SW 1271 (cell line): ENCODE measurements around the gene CRYBG1.

Experiments used
- DNase-seq, 2 experiments: peaks; one replicate each; lab custom pipeline; 2025; lab: John Stamatoyannopoulos, UW

Gene CRYBG1, protein sequence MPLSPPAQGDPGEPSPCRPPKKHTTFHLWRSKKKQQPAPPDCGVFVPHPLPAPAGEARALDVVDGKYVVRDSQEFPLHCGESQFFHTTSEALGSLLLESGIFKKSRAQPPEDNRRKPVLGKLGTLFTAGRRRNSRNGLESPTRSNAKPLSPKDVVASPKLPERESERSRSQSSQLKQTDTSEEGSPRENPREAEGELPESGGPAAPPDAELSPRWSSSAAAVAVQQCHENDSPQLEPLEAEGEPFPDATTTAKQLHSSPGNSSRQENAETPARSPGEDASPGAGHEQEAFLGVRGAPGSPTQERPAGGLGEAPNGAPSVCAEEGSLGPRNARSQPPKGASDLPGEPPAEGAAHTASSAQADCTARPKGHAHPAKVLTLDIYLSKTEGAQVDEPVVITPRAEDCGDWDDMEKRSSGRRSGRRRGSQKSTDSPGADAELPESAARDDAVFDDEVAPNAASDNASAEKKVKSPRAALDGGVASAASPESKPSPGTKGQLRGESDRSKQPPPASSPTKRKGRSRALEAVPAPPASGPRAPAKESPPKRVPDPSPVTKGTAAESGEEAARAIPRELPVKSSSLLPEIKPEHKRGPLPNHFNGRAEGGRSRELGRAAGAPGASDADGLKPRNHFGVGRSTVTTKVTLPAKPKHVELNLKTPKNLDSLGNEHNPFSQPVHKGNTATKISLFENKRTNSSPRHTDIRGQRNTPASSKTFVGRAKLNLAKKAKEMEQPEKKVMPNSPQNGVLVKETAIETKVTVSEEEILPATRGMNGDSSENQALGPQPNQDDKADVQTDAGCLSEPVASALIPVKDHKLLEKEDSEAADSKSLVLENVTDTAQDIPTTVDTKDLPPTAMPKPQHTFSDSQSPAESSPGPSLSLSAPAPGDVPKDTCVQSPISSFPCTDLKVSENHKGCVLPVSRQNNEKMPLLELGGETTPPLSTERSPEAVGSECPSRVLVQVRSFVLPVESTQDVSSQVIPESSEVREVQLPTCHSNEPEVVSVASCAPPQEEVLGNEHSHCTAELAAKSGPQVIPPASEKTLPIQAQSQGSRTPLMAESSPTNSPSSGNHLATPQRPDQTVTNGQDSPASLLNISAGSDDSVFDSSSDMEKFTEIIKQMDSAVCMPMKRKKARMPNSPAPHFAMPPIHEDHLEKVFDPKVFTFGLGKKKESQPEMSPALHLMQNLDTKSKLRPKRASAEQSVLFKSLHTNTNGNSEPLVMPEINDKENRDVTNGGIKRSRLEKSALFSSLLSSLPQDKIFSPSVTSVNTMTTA (N-terminal part only)

DNA sequence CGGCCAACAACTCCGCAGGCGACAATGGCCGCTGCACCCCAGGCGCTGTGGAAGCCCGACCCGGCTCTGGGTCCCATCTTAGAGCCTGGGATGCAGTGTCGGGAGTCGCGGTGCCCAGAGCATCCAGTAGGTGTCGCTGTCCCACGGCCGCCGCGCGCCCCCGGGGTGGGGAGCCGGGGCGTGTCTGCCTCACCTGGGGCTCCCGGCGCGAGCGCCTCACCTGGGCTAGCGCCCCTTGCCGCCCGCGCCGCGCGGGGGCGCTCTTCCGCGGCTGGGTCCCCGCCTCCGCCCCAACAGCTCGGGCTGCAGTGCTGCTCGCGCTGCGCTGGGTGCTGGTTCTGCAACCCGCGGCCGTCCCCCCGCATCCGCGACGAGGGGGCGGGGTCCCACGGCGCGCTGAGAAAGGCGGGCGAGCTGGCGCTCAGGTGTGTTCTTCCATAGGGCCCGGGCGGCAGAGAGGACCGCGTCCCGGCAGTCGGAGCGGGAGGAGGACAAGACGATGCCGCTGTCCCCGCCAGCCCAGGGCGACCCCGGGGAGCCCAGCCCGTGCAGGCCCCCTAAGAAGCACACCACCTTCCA, at the start of gene CRYBG1:
TSS of gene CRYBG1 (plus strand) at position 308 of the 579 bp plus-strand sequence. CDS start at position 500, 192 bp downstream.
- DNase-seq, result peak; percentile 4 to 21

DNA sequence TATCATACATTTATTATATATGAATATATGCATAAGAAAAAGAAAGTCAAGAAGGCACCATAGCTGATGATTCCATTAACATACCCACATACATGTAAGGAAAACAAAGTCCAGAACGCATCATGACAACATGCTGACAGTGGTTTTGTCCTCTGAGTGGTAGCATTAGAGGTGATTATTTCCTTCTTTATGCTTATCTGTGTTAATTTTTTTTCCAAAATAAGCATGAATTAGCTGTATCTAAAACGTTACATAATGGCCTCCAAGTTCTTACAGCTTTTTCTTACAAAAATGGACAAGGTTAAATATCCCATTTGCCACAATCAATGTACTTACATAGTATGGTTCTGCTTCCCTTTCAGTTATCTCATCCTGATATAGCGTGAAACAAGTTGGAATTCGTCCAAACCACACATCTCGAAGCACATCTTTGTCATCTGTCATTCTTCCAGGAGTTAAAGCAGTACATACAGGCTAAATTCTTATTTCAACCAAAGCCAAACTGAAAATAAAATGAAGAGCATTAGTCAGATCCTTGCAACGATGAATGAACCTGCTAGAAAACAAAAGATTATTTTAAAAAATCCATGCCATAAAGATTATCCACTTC, 44.6 kb upstream of the CRYBG1 start:
- DNase-seq, result no peak

DNA sequence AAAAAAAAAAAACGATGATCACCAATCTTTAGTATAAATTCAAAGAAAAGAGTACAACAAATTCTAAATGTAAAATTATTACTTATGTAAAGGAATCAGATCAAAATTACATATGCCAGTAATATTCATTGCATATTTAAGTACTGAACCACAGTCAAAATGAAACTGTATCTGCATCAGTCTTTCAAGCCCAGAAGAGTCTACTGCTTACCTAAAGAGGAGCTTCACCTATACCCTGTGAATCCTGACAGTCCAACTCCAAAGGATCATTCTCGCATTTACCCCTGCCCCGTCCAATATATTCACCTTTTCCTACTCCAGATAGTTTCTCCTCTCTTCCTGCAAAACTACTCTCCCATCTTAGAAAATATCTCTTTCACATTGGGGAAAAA, 44.1 kb upstream of the CRYBG1 start:
- DNase-seq, result no peak

DNA sequence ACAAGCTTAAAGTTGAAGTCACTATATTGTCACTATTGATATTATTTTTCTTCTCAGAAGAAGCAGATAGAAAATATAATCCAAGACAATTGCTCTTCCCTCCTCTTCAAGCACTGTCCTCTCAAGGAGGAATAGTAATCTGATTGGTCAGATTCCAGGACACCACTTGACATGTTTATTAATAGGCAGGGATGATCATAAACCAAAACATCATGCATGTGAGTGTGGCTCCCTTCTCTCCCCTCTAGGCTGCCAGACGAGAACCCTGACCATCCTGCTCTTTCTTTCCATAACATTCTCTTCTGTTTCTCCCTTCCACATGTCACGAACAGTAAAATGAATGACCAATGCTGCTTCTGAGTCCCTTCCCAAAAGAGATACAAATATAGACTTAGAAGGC, 42.5 kb upstream of the CRYBG1 start:
- DNase-seq, result no peak

DNA sequence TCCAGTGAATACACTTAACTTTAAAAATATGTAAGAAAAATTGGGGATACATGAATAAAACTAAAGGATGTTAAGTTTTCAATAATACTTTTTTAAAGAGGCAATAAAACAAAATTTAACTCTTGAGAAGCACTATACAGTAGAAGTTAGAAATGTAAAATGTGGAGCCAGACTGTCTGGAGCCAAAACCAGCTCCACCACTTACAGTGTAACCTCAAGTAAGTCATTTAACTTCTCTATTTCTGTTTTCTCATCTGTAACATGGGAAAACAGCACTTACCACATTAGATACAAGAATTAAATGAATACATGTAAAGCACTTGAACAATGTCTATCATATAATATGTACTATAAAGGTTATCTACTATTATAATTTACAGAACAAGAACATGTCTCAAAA, 41.7 kb upstream of the CRYBG1 start:
- DNase-seq, result no peak

DNA sequence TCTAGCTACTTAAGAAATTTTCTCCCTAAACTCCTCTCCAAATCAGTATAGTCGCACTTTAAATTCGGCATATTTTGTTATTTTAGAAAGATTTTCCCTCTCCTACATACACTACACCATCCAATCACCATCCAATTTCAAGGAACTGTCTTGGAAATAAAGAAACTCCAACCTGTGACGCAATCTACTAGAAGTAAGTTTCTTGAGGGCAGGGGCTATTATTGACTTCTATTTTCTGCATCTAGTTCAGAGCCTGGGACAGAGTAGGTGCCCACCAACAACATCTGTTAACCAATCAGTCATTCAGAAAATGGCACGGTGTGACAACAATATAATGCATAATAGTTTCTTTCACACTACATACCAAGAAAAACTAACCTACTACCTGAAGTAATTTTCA, 38.6 kb upstream of the CRYBG1 start:
- DNase-seq, result no peak

DNA sequence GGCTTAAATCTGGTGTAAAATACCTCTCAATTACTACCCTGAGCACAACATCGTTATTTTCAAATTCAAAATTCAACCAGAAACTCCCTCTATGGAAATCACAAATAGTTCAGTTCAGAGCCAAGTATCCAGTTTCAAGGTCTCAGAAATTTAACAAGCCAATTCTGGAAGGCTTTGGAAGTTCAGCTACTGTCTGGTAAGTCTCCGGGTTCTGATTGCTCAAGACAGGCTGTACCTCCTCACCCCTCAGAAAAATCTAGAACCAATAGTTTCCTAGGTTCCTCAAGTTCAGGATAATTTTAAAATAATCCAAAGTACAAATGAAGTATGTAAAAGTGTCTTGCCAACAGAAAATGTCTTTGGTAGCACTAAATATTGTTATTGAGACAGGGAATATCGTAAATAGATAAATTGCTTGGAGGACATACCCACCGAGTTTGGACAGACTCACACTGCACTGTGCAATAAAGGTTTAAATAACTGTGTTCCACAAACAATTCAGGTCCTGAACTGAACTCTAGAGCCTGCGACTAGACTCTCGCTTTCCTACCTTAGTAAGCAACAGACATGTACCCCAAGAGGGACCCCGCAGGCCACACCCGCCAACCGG, 35.7 kb upstream of the CRYBG1 start:
- no peak for DNase-seq

DNA sequence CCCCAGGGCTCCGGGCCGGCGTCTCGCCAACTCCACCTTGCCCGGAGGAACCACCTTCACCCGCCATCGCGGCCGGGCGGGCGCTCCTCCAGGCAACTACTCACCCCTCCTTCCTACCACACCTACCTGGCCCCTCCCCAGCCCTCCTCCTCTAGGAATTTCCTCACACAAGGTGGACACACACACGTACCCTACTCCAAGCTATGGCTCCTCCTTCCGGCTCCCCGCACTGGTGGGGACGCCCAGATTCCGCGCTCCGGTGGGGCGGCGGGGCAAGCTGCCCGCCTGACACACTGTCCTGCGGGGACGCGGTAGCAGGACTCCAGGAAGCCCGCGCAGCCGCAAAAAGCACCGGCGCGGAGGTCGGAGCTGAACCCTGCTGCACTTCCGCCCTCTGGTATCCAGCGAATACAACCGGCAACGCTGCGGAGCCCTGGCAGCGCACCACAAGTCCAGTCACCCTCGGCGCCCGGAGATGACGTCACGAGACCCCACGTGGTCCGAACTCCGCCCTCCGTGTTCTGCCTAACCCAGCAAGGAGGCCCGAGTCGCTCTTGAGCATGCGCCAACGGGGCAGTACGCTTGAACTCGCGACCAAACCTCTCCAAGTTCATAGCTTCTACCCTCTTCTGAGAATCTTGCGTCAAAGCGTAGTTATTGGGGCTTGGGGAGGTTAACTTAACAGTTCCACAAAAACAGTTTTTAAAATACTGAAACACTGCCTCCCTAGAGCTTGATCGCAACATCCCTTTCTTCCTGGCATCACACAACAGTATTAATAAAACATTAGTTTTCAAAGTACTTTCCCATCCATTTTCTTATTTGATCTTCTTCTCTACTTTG, 35.0 kb upstream of the CRYBG1 start, which contains the start of gene ATG5:
TSS of gene ATG5 (minus strand) at position 425 of the 843 bp plus-strand sequence. CDS start 9,552 bp downstream, outside the sequence.
- DNase-seq, result peak; percentile 94 to 96

DNA sequence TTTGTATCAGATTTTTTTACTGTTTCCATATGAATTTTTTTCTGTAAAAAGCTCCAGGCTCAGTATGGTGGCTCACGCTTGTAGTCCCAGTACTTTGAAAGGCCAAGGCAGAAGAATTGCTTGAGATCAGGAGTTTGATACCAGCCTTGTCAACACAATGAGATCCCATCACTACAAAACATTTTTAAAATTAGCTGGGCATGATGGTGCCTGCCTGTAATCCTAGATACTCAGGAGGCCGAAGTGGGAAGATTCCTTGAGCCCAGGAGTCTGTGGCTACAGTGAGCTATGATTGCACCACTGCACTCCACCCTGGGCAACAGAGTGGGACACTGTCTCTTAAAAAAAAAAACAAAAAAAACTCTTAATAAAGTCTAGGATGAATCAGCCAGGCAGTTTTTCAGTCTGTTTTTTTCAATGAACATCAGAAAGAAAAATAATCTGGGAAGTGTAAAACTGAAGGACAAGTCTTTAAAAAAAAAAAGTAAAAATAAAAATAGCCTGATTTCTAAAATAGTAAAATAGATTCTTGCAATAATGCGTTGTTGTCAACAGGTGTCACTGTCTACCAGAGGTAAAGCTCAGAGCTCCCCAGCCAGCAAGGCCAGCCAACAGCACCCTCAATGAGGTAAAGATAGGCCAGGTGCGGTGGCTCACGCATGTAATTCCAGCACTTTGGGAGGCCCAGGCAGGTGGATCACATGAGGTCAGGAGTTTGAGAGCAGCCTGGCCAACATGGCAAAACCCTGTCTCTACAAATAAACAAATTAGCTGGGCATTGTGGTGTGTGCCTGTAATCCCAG, 25.7 kb upstream of the CRYBG1 start:
- DNase-seq, result peak; percentile 9 to 58

DNA sequence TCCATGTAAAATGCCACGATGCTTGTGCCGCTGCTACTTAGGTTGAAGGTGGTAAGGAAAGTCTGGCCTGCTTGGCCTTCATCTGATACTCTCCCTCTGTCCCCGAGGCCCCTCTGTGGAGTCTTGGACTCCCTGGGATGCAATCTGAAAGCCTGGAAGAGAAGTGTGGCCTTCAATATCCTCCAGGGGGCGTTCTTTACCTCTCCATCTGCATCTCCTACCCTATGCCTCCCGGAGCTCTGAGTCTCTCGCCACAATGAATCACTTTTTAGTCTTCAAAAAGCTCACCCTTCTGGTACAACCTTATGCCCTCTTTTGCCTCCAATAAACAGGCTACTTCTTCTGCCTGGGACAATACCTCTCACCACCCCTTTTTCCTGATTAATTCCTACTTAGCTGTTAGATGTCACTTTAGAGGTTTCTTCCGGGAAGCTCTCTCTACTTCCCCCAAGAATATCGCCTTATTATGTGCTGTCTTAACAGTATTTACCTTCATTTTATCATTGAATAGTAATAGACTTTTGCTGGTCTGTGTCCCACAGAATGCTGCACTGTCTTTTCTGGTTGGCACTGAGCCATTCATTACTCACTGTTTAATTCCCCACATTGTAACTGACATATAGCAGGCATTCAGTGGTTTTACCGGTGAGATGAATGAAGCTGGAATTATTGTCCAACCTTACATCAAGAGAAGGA, 21.0 kb upstream of the CRYBG1 start:
- peak; percentile 9 to 73 for DNase-seq

DNA sequence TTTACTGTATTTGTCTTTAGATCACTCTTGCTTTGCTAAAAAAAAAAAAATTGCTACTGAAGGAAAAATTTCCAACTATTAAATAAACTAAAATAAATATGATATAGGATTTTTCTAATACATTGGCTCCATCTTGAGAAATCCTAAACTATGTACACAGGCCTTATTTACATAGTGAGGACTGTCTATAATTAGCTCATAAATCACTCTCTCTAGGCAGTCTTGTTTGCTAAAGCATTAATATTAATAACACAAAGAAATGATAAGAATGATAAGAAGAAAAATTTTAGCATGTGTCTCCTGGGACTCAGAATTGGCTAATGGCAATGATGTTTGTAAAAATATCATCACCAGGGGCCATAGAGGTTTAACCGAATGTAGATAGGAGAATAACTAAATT, 13.3 kb upstream of the CRYBG1 start:
- DNase-seq, result no peak

DNA sequence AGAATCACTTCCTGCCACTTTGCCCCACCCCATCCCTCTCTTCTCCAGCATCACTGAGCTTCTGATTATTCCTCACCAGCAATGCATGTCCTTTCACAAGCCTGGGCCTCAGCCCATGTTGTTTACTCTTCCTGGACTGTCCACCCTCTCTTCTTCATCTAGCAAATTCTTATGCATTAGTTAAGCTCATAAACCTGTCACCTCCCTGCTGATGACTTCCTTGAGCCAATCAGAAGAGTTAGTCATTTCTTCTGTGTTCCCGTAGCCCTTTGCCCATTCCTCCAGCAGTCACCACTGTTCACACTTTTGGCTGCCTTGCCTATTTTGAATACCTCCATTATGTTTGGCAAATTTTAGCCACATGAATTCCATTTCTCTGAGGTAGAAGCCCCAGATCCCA, 4.1 kb upstream of the CRYBG1 start:
- no peak for DNase-seq

DNA sequence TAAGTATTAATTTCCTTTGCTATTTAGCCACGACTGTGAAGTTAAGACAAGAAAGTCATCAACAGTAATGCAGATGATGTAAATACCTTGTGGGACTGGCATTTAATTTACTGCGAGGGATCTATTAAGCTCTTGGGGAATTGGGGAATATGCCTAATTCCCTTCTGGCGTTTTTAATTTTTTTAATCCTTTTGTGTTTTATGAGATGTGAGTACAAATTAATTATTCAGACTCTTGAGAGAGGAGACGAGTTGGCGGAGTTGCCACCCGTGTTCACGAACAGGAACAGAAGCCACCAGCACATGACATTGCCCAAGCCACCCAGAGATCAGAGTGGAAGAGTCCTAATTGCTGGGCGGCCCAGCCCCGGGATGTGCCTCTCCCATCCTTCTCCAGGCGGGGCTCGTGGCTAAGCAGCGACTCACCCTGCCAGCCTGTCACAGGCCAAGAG, 533 bp upstream of the CRYBG1 start:
- DNase-seq, result no peak

DNA sequence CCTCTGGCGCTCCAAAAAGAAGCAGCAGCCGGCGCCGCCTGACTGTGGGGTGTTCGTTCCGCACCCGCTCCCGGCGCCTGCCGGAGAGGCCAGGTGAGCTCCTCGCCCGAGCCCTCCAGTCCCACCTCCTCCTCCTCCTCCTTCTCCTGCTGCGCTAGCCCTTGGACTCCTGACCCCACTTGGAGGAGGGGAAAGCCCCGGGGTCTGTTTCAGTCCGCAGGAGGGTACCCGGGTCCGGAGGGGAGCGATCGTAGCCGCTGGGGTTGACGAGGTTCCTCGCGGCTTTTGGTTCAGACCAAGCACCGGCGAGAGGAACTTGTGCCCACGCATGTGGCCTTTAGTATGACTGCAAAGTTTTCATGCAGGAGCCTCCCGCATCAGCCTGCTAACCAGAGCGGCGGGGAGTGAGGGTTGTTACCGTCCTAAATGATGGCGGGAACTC, 493 bp downstream of the CRYBG1 start:
- no peak for DNase-seq

DNA sequence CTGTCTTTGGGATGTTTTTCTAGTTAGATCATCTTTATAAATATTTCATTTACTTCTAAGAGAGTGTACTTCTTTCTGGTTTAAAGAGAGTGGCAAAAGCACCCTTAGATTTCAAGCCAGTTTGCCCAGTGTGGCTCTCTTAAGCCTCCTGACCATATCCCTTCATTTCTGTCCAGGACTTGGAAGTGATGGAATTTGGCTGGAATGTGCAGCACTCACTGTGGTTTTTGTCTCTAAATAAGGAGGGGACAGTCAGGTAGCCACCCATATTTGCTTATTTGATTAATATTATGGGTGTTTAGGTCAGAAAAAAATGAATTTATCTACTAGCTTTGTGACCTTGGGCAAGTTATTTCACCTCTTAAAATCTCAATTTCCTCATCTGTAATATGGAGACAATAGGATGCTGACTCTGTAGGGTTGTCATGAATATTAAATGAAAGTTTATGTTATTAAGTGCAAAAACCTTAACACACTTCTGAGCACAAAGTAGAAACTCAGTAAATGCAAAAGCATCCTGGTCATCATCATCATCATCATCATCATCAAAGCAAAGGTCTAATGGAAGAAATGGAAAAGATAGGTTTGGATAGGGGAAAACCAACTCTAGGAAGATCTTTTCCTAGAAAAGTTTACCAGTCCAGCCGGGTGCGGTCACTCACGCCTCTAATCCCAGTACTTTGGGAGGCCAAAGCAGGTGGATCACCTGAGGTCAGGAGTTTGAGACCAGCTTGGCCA, 3.1 kb downstream of the CRYBG1 start:
- DNase-seq, result no peak

DNA sequence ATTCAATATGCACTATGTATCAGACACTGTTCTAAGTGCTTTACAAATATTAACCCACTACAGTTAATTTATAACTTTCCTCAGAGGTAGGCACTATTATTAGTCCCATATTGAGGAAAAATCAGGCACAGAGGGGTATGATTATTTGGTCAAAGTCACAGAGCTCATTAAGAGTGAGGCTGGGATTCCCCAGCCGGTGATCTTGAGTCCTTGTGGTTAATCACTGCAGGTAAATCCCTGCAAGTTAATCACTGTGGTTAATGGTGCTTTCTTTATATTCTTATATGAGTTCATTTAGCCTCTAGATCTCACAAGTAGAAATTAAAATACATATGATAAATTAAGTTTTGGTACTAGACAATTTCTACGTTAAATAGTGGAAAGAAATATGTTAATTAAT, 9.2 kb downstream of the CRYBG1 start:
- DNase-seq, result no peak

DNA sequence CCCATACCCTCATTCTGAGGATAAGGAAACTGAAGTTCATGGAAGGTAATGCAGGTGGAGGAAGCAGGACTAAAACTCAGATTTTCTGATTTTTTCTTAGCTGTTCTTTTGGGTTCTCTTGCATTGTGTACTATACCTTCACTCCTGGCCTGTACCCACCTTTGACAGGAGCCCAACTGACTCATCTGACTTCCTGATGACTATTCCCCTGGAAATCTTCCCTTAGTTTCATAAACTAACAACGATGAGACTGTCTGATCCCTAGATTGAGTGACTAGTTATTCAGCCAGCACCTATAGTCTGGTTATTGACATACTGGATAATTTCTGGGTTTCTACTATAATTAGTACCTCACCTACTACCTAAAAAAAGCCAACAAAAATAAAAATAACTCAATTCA, 10.1 kb downstream of the CRYBG1 start:
- no peak for DNase-seq
